MM.1S (cell line): ENCODE data around the gene TMEM175.

Source experiments
- DNase-seq: peaks from one replicate; pipeline ENCODE4 v3.0.0-alpha.2; 2015
- H2AFZ ChIP-seq: fragments of 300-600 bp; sonication (generic); 2 replicates; pipeline ENCODE4 v1.6.0; 2016; ENCODE audit warnings: antibody characterized with exemption, low read length
- H3F3A ChIP-seq: fragments of 300-600 bp; sonication (generic); 2 replicates; pipeline ENCODE4 v1.6.1; 2016; ENCODE audit warnings: mild to moderate bottlenecking, antibody characterized with exemption, low read length, moderate library complexity, mixed read lengths; ENCODE audit not compliant: insufficient read depth
- H3K27ac ChIP-seq: fragments of 300-600 bp; sonication (generic); 2 replicates; pipeline ENCODE4 v1.5.1; 2016; ENCODE audit warnings: mild to moderate bottlenecking, low read length
- H3K27me3 ChIP-seq: fragments of 300-600 bp; sonication (generic); replicated peaks from 2 replicates; pipeline ENCODE4 v1.6.0; 2016; ENCODE audit warnings: low read length; ENCODE audit not compliant: insufficient read depth
- H3K36me3 ChIP-seq: fragments of 300-600 bp; sonication (generic); replicated peaks from 2 replicates; pipeline ENCODE4 v1.6.1; 2016; ENCODE audit warnings: mild to moderate bottlenecking, low read length, mixed read lengths; ENCODE audit not compliant: insufficient read depth
- H3K4me1 ChIP-seq: fragments of 300-600 bp; sonication (generic); 2 replicates; pipeline ENCODE4 v1.6.1; 2016; ENCODE audit warnings: low read length, mixed read lengths
- H3K4me2 ChIP-seq: fragments of 300-600 bp; sonication (generic); 2 replicates; pipeline ENCODE4 v1.6.0; 2016; ENCODE audit warnings: low read depth, low read length
- H3K4me3 ChIP-seq: fragments of 300-600 bp; sonication (generic); 2 replicates; pipeline ENCODE4 v1.5.1; 2016; ENCODE audit warnings: low read length, mixed read lengths
- H3K79me2 ChIP-seq: fragments of 300-600 bp; sonication (generic); 2 replicates; pipeline ENCODE4 v1.6.1; 2016; ENCODE audit warnings: mixed run types, low read length, mixed read lengths
- H3K9ac ChIP-seq: fragments of 300-600 bp; sonication (generic); 2 replicates; pipeline ENCODE4 v1.6.1; 2016; ENCODE audit warnings: low read length, mixed read lengths
- H3K9me2 ChIP-seq: fragments of 300-600 bp; sonication (generic); replicated peaks from 2 replicates; pipeline ENCODE4 v1.6.1; 2016; ENCODE audit warnings: mild to moderate bottlenecking, low read length, mixed read lengths; ENCODE audit not compliant: insufficient read depth
- H3K9me3 ChIP-seq: fragments of 300-600 bp; sonication (generic); replicated peaks from 2 replicates; pipeline ENCODE4 v1.6.1; 2016; ENCODE audit warnings: mild to moderate bottlenecking, low read length, mixed read lengths; ENCODE audit not compliant: insufficient read depth
- H4K20me1 ChIP-seq: fragments of 300-600 bp; sonication (generic); 2 replicates; pipeline ENCODE4 v1.6.1; 2016; ENCODE audit warnings: mild to moderate bottlenecking, low read length, moderate library complexity, mixed read lengths; ENCODE audit not compliant: insufficient read depth
- CTCF ChIP-seq: fragments of 300-600 bp; sonication (generic); IDR thresholded peaks from 2 replicates; pipeline ENCODE4 v1.5.1; 2016; ENCODE audit warnings: antibody characterized with exemption, low read length, mixed read lengths
- EZH2 ChIP-seq: fragments of 300-600 bp; sonication (generic); optimal IDR thresholded peaks from 2 replicates; pipeline ENCODE3; 2017; ENCODE audit warnings: low read depth, mild to moderate bottlenecking, antibody characterized with exemption, low read length, mixed read lengths
- EZH2phosphoT487 ChIP-seq: fragments of 300-600 bp; sonication (generic); IDR thresholded peaks from 2 replicates; pipeline ENCODE4 v1.6.1; 2018; ENCODE audit warnings: antibody characterized with exemption, low read length

The TMEM175 gene

DNA sequence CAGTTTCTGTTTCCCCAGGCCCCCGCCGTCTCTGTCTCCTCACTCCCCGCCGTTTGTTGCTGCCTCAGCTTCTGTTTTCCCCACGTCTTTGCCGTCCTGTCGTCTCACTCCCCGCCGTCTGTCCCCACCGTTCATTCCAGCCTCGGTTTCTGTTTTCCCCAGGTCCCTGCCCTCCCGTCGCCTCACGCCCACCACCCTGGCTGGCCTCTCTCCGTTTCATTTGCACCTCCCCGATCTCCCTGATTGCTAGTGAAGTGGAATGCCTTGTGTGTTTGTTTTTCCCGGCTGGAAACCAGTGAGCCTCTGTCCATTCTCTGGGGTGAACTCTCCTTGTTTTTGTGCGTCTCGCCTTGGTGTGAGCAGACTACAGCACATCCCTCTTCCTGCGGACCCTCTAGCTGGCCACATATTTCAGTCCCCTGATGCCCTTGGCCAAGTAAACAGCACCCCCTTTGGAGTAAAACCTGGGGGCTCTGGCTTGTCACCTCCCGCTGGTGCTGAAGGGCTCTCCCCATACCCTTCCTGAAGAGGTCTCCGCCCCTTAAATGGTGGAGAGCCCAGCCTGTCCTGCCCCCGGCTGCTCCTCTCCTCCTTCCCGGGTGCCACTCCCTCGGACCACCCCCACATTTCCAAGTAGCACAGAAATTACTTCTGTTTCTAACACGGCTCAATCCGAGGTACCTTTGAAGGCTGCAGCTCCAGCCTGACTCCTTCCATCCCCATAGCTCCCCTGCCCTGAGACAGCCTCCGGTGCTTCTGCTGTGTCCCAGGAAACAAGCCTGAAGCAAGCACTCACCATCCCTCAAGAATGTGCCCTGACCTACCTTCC is 13.2 kb downstream of the TMEM175 start:
- H3K9me3 ChIP-seq = no peaks in the 10 kb centered on the region
- no peaks in the 10 kb centered on the region for H3K4me1 ChIP-seq
- no peak overlapping the region for H3K4me2 ChIP-seq
- H4K20me1 ChIP-seq = no peaks in the 10 kb centered on the region
- H3K79me2 ChIP-seq = no peaks in the 10 kb centered on the region
- H3F3A ChIP-seq = no peaks in the 10 kb centered on the region
- no peak overlapping the region for H3K9ac ChIP-seq
- no peak for TF ChIP-seq CTCF
- TF ChIP-seq EZH2 = no peak
- no peak for TF ChIP-seq EZH2phosphoT487
- no peak overlapping the region for H3K4me3 ChIP-seq
- no peak overlapping the region for H3K27ac ChIP-seq
- no peaks in the 10 kb centered on the region for H3K36me3 ChIP-seq
- DNase-seq = no peak
- no peaks in the 10 kb centered on the region for H3K27me3 ChIP-seq
- H3K9me2 ChIP-seq = no peaks in the 10 kb centered on the region
- no peak overlapping the region for H2AFZ ChIP-seq

DNA sequence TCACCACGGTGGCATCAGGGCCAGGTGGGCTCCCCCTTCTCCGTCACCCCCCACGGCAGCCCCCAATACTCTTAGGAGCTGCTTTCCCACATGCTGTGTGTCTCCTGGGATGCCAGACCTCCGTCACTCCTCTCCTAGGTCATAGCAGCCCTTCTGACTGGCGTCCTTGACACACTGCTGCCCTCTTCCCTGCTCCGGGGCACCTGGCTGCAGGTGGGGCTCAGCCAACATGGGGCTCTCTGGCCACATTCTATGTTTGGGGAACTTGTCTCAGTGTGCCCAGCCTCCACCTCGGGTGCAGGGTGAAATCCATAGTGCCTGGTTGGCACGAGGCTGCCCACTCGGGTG is 13.8 kb downstream of the TMEM175 start:
- no peak overlapping the region for H3K27ac ChIP-seq
- no peaks in the 10 kb centered on the region for H3K9me2 ChIP-seq
- H3K9me3 ChIP-seq = no peaks in the 10 kb centered on the region
- DNase-seq = no peak
- no peaks in the 10 kb centered on the region for H3K79me2 ChIP-seq
- no peak overlapping the region for H3K9ac ChIP-seq
- no peak for TF ChIP-seq CTCF
- TF ChIP-seq EZH2phosphoT487 = no peak
- no peak for TF ChIP-seq EZH2
- H3K4me2 ChIP-seq = no peak overlapping the region
- no peaks in the 10 kb centered on the region for H3F3A ChIP-seq
- H3K36me3 ChIP-seq = no peaks in the 10 kb centered on the region
- H3K4me3 ChIP-seq = no peak overlapping the region
- H3K4me1 ChIP-seq = no peaks in the 10 kb centered on the region
- H4K20me1 ChIP-seq = no peaks in the 10 kb centered on the region
- no peak overlapping the region for H2AFZ ChIP-seq
- no peaks in the 10 kb centered on the region for H3K27me3 ChIP-seq

- no peak overlapping the region for H2AFZ ChIP-seq
- no peak overlapping the region for H3K4me2 ChIP-seq
- H3K36me3 ChIP-seq = no peaks in the 10 kb centered on the region
- no peak overlapping the region for H3K9ac ChIP-seq
- H3K4me1 ChIP-seq = no peaks in the 10 kb centered on the region
- no peak overlapping the region for H3K4me3 ChIP-seq
- no peak overlapping the region for H3K27ac ChIP-seq
- no peaks in the 10 kb centered on the region for H3K27me3 ChIP-seq
- no peaks in the 10 kb centered on the region for H3K9me3 ChIP-seq
- DNase-seq = no peak
- no peaks in the 10 kb centered on the region for H3K79me2 ChIP-seq
- no peaks in the 10 kb centered on the region for H3K9me2 ChIP-seq
- TF ChIP-seq EZH2 (no peak), EZH2phosphoT487 (no peak), CTCF (no peak)
- no peaks in the 10 kb centered on the region for H4K20me1 ChIP-seq
- no peaks in the 10 kb centered on the region for H3F3A ChIP-seq
Measured at GRCh38 chr4:946517-947471, 14.5 kb downstream of the TMEM175 start.
